ENCODE data around the gene FKBP8.

- TF ChIP-seq GATA2 (IDR thresholded peaks at IDR 0.05; ENCODE audit: low read depth, low read length) (no peak), GATA3 (IDR thresholded peaks at IDR 0.05; ENCODE audit: low read depth, low read length) (no peak)
Measured at GRCh38 chr19:18508585-18508984, 34.8 kb downstream of the FKBP8 start.
